ENCODE results near the gene CCDC61. TPM values are rescaled to one million over a fixed set of nuclear protein-coding genes. Genes with fewer than 3 reads are reported as not detected.

Gene CCDC61
- total RNA-seq, 1 donor: 3.9 TPM

- TF ChIP-seq, protein P1, sequence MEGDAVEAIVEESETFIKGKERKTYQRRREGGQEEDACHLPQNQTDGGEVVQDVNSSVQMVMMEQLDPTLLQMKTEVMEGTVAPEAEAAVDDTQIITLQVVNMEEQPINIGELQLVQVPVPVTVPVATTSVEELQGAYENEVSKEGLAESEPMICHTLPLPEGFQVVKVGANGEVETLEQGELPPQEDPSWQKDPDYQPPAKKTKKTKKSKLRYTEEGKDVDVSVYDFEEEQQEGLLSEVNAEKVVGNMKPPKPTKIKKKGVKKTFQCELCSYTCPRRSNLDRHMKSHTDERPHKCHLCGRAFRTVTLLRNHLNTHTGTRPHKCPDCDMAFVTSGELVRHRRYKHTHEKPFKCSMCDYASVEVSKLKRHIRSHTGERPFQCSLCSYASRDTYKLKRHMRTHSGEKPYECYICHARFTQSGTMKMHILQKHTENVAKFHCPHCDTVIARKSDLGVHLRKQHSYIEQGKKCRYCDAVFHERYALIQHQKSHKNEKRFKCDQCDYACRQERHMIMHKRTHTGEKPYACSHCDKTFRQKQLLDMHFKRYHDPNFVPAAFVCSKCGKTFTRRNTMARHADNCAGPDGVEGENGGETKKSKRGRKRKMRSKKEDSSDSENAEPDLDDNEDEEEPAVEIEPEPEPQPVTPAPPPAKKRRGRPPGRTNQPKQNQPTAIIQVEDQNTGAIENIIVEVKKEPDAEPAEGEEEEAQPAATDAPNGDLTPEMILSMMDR (IDR thresholded peaks at IDR 0.05; ENCODE audit: insufficient read depth, low read depth, low read length): no peak
- H3K4me3 ChIP-seq (ENCODE audit: low read depth, low read length): no peak overlapping the region
- no peak for DNase-seq (ENCODE audit: low read depth)
Measured at GRCh38 chr19:45990113-45990728, 5.0 kb upstream of the CCDC61 start.

DNA sequence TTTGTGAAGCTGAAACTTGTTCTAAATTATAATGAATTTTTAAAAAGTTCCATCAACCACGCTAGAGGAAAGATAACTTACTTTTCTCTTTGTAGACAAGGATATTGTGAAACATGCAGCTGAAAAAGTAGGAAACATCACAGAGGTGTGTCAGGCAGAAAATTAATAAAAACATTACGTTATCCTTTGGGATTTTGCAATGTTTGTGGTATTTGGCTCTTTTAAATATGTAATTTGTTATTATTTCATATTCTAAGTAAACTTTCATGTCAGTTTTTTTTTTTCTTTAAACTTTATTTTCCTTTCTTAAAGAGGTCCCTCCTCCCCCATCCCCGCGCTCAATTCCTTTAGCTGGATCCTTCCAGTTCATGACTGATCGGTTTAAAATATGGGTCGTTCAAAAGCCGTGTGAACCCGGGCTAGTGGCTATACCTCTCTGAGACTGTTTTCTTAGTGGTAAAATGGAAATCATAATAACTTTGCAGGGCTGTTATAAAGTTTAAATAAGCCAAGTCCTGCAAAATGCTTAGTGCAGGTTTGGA, 740 bp upstream of the CCDC61 start:
- peak; percentile 36 for DNase-seq (ENCODE audit: low read depth)
- peak overlapping the region; percentile 72 for H3K4me3 ChIP-seq (ENCODE audit: low read depth, low read length)

DNA sequence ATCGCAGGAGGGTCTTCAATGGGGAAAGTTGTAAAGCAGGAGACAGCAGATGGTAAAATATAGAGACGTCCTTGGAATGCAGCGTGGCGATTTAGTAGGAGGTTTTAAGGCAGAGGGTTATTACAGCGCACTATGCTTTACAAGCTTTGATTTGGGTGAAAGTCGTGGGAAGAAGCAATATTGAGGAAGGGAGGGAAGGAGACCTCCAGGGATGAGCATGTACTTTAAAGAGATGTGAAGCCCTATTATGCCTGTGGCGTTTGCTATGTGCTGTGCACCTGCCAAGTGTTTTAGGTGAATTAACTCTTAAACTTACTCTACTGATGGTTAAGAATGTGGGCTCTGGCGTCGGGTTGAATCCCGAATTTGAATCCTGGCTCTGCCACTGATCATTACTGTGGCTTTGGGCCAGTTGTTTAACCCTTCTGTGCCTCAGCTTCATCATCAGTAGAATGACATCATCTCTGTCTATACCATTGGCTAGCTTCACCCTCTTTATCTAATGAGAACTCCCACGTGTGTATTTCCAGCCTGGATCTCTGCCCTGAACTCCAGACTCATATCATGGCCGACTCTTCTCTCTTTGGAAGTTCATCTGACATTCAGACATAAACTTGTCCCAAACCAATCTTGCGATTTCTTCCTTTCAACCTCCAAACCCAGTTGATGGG, 583 bp downstream of the CCDC61 start:
- H3K4me3 ChIP-seq (ENCODE audit: low read depth, low read length): peak overlapping the region; percentile 98
- TF ChIP-seq, protein P1 (IDR thresholded peaks at IDR 0.05; ENCODE audit: insufficient read depth, low read depth, low read length): no peak
- DNase-seq (ENCODE audit: low read depth): no peak

More for the DNA sequence above, 740 bp upstream of the CCDC61 start:
- TF ChIP-seq, protein P1 (IDR thresholded peaks at IDR 0.05; ENCODE audit: insufficient read depth, low read depth, low read length): no peak

DNA sequence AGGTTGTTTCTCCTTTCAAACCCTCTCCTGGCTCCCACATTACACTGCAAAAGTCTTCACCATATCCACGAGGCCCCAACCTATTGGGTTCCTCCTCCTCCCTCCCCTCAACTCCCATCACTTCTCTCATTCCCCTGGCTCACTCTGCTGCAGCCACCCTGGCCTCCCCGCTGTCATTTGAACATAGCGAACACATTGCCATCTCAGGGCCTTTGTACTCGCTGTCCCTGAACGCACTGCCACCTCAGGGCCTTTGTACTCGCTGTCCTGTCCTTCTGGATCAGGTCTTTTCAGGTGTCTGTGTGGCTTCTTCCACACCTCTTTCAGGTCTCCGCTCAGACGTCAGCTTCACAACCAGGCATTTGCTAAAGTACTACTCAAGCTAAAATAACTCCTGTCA, 1.7 kb downstream of the CCDC61 start:
- no peak overlapping the region for H3K4me3 ChIP-seq (ENCODE audit: low read depth, low read length)
- TF ChIP-seq, protein P1 (IDR thresholded peaks at IDR 0.05; ENCODE audit: insufficient read depth, low read depth, low read length): no peak
- no peak for DNase-seq (ENCODE audit: low read depth)

GRCh38 chr19:45998834-45999233, 3.6 kb downstream of the CCDC61 start:
- TF ChIP-seq, protein P1 (IDR thresholded peaks at IDR 0.05; ENCODE audit: insufficient read depth, low read depth, low read length): no peak
- no peak overlapping the region for H3K4me3 ChIP-seq (ENCODE audit: low read depth, low read length)
- no peak for DNase-seq (ENCODE audit: low read depth)

- no peak overlapping the region for H3K4me3 ChIP-seq (ENCODE audit: low read depth, low read length)
- no peak for DNase-seq (ENCODE audit: low read depth)
- TF ChIP-seq, protein P1 (IDR thresholded peaks at IDR 0.05; ENCODE audit: insufficient read depth, low read depth, low read length): no peak
Measured at GRCh38 chr19:45999653-46000121, 4.4 kb downstream of the CCDC61 start.
